ENCODE results near the gene ERV3-1.
"Not testable (repeated sequence)": the region's sequence is repeated elsewhere in the genome, so short reads cannot be mapped to it uniquely, and the experiment has no call there.

ERV3-1 gene

DNA sequence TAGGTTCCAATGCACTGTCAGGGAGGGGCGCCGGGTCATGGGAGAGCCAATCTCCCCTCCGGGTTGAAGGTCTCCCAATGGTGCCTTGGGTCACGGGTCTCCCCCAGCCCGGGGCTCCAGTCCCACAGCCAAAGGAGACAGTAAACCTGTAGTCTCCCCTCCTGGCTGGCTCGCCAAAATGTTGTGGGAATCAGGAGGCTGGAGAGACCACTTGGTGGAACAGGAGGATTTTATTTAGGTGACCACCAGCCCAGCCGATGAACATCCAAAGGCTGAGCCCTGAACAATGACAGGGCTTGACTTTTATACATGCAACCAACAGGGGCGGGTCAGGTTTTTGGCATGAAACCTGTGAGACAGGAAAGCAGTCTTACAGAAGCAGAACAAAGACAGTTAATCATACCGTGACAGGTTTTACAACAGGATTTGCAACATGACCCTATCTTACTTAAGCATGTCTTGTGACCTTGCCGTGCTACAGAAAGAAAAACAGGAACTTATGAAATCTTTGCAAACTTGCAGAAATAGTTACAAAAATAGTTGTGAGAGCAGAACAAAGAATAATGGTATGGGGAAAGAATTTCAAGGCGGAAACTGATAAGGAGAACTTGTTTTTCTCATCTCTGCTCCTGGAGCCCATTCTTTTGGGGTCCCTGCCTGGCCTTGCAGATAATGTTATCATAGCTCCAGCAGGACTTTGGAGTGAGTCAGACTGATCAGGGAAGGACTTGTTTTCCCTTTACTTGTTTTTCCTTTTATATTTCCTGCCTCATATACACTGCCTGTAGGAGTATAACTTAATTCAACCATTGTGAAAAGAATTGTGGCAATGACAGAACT lies 7.1 kb downstream of the ERV3-1 start:
- DNase-seq, result peak; percentile 72 to 87

GRCh38 chr7:64998865-64999164 lies 7.7 kb downstream of the ERV3-1 start:
- DNase-seq, result no peak

DNA sequence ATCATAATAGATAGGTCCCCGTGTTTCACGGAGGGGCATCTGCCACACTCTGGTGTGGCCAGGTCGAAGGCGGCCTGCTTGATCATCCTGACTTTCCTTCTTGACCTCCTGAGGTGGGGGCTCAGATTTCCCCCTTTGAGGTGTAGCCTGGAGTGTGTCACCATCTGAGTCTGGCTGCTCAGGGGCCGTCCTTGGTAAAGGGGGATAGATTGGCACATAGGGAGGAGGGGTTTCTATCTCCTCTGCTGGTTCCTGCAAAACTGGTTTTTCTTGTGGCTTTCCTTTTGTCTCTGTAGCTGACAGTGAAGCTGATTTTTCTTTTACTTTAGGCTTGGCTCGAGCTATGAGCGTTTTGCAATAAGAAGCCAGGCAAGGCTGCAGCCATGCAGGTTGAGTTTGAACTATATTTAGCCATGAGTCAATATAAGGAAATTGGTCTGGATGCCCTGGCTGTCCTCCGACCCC lies 8.5 kb downstream of the ERV3-1 start:
- no peak for DNase-seq

DNA sequence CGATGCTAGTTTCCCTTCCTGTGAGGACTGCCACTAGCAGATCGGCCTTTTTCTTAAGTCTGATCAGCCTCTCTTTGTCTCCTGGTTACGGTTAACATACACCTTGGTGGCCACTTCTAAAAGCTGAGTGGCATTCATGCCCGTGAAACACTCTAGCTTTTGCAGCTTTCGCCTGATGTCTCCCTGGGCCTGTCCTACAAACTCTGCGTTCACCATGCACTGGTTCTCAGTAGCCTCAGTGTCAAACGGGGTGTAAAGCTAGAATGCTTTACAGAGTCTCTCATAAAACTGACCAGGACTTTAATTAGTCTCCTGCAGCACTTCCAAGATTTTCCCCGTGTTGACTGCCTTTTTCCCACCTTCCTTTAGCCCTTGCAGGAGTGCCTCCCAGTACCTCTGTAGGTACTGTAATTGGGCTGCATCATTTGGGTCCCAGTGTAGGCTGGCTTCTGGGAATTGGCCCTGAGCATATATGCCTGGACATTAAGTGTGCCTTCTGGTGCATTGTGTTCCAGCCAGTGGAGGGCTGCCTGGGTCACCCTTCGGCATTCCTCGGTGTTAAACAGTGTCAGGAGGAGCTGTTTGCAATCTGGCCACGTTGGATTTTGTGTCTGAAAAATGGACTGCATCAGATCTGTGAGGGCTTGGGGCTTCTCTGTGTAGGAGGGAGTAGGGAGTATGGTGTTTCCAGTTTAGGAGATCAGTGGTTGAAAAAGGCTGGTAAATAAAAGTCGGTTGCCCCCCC lies 9.2 kb downstream of the ERV3-1 start:
- no peak for DNase-seq

- no peak for DNase-seq
Observed at GRCh38 chr7:64996305-64996704, 10.2 kb downstream of the ERV3-1 start.

DNA sequence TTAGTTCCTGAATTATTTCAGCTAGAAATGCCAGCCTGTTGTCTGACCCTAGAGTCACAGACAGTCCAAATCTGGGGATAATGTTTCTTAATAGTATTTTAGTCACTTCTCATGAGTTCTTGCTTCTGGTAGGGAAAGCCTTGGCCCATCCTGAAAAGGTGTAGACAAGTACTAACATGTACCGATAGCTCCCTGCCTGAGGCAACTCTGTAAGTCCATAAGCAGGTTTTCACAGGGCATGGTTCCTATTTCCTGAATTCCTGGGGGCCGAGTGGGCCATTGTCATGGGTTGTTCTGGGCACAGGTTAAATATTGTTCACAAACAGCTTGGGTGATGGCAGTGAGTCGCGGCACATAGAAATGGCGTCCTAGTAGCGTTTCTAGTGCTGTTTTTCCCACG lies 12.6 kb downstream of the ERV3-1 start:
- no peak for DNase-seq

DNA sequence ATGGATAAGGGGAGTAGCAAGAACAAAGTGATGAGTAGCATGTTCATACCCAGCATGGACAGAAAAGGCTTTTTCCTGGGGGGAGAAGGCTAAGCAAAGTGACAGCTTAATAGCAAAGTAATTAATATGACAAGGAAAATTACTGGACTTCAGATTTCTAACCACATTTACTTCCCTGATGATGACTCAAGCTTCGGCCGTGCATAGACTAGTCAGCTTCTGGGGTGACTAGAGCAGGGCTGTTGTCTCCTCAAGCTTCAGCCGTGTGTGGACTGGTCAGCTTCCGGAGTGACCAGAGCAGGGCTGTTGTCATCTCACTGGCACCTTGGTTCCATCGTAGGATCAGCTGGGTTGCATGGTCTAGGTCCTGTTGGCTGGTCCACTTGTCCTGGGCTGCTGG lies 13.5 kb downstream of the ERV3-1 start:
- no peak for DNase-seq

DNA sequence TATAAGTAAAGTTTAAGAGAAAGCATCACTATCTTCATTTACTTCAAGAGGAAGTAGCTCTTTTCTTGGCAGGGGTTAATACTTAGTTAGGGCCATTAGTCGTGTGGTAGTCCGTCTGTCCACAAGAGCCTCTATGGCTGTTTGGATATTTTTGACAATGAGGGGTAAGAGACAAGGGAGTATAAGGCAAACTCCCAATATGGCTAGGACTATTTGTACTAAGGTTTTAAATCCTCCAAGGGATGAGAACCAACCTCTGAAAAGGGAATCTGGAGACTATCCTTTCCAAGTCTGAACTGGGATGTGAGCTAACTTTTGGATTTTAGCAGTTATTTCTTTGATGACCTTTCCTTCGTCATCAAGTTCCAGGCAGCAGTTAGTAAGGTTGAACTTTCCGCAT lies 15.6 kb downstream of the ERV3-1 start, which contains the start of gene ZNF117:
ZNF117 (minus strand) TSS at position 101 of the 400 bp plus-strand sequence.
- DNase-seq, result no peak

- no peak for DNase-seq
Observed at GRCh38 chr7:64990216-64990615, 16.3 kb downstream of the ERV3-1 start.

DNA sequence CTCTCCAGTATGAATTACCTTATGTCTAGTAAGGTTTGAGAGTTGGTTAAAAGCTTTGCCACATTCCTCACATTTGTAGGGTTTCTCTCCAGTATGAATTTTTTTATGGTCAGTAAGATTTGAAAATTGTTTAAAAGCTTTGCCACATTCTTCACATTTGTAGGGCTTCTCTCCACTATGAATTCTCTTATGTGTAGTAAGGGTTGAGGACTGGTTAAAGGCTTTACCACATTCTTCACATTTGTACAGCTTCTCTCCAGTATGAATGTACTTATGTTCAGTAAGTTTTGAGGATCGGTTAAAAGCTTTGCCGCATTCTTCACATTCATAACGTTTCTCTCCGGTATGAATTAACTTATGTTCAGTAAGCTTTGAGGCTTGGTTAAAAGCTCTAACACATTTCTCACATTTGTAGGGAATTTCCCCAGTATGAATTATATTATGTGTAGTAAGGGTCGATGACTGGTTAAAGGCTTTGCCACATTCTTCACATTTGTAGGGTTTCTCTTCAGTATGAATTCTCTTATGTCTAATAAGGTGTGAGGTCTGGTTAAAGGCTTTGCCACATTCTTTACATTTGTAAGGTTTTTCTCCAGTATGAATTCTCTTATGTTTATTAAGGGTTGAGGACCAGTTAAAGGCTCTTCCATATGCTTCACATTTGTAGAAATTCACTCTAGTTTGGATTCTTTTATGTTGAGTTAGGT lies 27.8 kb downstream of the ERV3-1 start:
- no peak for DNase-seq

DNA sequence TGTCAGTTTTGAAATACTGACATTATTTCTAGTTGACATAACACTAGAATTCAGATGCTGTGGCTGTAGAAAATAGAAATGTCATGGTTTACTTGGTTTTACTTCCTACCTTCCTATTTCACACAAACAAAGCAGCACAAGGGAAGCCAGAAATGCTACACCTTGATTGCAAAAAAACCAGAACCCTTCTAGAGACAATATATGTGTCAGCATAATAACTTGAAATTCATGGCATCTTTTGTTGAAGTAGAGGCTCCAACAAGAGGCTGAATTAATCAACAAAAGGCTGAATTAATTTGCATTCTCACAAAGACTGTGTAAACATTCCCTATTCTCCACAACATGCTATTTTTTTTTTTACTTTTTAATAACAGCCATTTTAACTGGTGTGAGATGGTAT lies 40.9 kb downstream of the ERV3-1 start:
- DNase-seq, result no peak

DNA sequence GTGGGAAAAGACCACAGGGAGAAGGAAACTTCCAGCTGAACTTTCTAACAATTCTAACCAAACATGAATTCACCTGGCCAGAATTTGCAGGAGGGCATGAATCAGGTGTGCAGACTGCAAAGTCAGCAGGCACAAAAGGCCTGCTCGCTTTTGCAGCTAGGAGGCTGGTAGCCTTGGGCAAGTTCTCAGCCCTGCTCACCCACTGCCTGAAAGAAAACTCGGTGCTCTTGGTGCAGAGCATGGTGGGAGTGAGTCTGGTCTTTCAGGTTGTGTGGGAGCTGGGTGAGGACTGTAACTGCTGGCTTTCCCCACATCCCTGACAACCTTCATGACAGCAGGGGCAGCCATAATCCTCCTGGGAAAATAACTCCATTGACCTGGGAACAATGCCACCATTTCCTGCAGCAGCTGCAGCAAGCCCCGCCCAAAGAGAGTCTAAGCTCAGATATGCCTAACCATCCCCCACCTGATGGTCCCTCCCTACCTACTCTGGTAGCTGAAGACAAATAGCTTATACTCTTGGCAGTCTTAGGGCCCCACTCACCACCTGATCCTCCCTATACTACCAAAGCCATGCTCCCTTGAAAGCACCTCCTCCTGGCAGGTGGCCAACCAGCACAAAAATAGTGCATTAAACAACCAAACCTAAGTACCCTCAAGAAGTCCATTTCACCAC lies 47.3 kb downstream of the ERV3-1 start:
- DNase-seq, result no peak

DNA sequence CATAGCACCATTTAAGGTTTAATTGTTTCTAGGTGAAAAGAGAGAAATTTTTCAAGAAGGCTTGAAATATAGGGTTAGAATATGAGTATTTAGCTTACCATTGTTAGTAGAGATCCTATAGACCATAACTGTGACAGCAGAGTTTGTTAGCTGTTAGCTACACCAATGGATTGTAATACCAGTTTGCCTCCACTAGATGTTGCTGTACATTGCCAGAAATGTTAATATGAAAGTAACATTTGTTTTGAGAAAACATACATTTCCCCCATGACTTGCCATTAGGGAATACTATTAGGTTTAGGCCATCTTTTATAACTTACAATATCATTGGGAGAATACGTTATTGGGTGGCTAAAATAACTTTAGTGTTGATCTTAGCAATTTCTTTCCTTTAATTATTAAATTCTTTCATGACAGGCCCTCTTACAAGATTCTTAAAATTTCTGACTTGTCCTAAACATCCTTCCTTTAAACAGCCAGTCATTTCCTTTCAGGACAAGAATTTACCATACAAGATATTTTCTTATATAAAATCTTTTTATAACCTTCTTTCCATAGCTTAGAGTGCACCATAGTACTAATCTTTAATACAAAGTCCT lies 55.1 kb downstream of the ERV3-1 start:
- DNase-seq, result peak; percentile 40 to 68

- peak in 1 of 2 donors; percentile 53 for DNase-seq
Observed at GRCh38 chr7:64950673-64951072, 55.8 kb downstream of the ERV3-1 start.

DNA sequence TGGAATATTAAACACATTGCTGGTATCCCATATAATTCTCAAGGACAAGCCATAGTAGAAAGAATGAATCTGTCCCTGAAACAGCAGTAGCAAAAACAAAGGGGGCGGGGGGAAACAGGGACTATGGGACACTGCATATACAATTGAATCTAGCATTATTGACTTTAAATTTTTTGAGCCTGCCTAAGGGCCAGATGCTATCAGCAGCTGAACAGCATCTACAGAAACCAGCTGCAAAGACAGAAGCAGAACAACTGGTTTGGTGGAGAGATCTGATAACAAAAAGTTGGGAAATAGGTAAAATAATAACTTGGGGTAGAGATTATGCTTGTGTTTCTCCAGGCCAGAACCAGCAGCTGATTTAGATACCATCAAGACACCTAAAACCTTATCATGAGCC lies 57.7 kb downstream of the ERV3-1 start:
- not testable (repeated sequence) for DNase-seq

GRCh38 chr7:64947252-64948000 lies 59.1 kb downstream of the ERV3-1 start:
- no peak for DNase-seq

GRCh38 chr7:64946772-64947171 lies 59.7 kb downstream of the ERV3-1 start:
- no peak for DNase-seq

- no peak for DNase-seq
Observed at GRCh38 chr7:64945503-64946175, 60.8 kb downstream of the ERV3-1 start.

GRCh38 chr7:64944667-64945502 lies 61.6 kb downstream of the ERV3-1 start:
- not testable (repeated sequence) for DNase-seq
